NCI-H2227 (cell line): ENCODE results near the gene PCSK5.

Experiments used
- DNase-seq: peaks from one replicate; lab custom pipeline; 2025; ENCODE audit not compliant: unreplicated experiment; lab: John Stamatoyannopoulos, UW

PCSK5 gene

DNA sequence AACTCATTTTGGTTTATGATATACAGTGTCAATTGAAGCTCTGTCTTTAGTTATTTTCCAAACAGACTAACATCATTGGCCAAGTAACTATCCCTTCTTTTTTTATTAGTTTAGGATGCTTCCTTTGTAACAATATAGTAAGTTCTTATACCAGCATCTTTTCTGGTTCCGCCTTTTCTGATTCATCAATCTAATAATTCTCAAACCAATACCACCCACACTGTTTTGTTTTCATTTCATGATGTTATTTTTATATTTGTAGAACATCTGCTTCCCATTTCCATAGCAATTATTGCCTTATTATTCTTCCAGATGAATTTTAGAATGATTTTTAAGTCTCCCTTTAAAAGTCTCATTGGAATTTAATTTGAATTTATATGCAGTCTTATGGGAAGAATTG lies 285.7 kb downstream of the PCSK5 start:
- DNase-seq: no peak

DNA sequence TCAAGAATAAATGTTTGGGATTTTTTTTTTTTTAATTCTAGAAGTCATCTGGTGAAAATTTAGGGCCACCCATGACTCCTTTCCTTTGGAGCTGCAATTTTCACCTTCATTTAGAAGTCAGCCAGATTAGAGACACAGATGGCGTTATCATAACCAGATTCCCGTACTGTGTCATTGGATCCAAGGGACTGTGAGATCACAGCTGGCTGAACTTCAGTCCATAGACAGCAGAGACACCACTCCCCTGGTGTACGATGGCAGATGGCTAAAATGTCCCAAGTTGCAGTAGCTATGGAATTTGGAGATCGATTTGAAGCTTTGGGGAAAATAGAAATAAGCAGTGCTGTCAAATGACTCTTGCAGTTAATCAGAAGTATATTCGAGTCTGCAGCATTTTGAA lies 287.5 kb downstream of the PCSK5 start:
- no peak for DNase-seq

GRCh38 chr9:76180541-76180940 lies 290.1 kb downstream of the PCSK5 start:
- no peak for DNase-seq

DNA sequence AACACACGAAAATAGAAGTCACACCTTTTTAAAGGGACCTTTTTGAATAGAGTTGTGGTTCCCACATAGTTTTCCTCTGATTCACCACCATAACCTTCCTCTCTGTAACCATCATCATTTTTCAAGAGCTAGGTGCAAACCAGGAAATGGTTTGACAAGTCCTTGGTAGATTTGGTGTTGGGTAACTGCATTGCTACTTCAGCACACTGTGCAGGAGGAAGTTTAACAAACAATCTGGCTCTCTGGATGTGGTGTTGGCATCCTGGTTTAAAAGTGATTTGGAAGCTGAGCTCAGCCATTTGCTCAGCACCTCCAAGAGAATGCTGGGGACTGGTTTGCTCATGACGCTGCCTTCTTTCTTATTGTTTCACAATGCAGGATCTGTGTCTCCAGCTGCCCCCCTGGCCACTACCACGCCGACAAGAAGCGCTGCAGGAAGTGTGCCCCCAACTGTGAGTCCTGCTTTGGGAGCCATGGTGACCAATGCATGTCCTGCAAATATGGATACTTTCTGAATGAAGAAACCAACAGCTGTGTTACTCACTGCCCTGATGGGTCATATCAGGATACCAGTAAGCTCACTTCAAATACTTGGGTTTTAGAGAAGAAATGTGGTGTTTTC lies 290.7 kb downstream of the PCSK5 start:
- DNase-seq: no peak

DNA sequence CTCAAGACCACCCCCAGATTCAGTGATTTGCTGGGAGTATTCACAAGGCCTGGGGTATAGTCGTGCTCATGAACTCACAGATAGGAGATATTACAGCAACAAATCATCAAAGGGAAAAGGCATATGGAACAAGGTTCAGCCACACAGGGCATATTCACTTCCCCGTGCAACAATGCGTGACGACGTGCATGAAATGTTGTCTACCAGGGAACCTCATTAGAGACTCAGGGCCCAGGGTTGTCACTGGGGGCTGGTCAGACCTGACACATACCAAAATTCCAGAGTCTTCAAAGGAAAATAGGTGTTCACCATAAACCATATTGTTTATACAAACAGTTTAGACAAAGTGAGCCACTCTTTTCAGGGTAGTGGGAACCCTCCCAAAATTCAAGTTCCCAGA lies 291.3 kb downstream of the PCSK5 start:
- DNase-seq: no peak

DNA sequence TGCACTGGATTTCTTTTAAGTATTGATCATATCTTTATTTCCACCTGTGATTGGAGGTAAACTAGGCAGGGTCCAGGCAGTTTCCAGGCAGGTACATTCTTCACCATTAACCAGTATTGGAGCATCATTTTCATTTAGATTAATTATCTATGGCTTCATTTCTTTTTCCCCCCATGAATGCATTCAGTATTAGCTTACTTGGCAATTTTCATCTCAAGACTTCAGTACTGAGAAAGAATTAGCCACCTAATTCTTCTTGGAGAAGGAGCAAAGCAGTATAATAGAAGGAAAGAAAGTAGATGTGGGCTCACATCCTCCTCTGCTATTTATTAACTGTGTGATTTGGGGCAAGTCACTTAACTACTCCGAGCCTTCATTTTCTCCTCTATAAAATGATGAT lies 295.0 kb downstream of the PCSK5 start:
- no peak for DNase-seq

GRCh38 chr9:76188286-76188685 lies 297.8 kb downstream of the PCSK5 start:
- no peak for DNase-seq

DNA sequence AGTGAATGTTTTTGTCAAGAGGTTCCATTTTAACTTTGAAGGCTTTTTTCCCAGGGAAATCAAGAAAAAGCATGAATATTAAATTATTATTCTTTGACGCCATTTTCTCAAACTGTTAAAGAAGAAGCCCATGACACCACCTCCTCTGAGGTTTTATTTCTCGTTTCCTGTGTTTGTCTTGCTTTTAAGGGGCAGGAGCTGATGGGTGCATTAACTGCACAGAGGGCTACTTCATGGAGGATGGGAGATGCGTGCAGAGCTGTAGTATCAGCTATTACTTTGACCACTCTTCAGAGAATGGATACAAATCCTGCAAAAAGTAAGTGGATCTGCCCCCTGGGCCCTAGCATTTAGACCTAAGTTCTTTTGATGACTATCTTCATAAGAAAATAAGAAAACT lies 298.4 kb downstream of the PCSK5 start:
- DNase-seq: no peak

- no peak for DNase-seq
These were observed 301.0 kb downstream of the PCSK5 start for GRCh38 chr9:76191493-76191892.

DNA sequence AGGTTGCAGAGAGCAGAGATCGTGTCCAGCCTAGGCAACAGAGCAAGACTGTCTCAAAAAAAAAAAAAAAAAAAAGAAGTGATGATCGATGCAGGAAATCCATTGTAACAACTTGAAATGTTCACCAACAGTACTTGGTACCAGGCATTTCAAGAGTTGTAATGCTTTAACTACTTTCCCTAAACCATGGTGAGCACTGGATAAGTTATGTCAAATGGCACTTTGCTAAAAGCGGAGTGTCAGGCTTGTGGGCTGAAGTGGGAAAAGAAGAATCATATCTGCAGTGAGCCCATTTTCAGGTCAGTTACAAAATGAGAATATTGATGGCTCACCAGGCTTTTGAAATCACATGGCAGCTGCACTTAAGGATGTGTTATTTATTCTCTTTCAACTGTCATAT lies 301.5 kb downstream of the PCSK5 start:
- DNase-seq: no peak

DNA sequence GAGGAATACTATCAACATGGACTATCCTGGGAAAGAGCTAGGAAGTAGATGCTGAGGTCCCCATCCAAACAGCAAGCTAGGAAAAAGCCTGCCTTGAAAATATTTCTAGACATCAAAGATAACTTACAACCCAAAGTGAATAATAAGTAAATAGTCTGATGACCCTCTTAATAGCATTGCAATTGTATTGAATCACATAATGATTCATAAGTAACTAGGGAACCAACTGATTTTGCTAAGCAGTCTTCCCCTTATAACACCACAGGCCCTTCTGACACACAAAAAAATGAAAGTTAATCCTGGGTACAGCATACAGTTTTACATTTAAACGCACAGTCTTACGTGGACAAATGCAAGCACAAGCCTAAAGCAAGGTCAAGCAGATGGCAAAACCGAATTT lies 304.4 kb downstream of the PCSK5 start:
- DNase-seq: no peak

GRCh38 chr9:76198336-76198735 lies 307.9 kb downstream of the PCSK5 start:
- DNase-seq: no peak

- no peak for DNase-seq
These were observed 309.8 kb downstream of the PCSK5 start for GRCh38 chr9:76200315-76200714.

- DNase-seq: peak; percentile 42
These were observed 310.3 kb downstream of the PCSK5 start for GRCh38 chr9:76200745-76201144.

DNA sequence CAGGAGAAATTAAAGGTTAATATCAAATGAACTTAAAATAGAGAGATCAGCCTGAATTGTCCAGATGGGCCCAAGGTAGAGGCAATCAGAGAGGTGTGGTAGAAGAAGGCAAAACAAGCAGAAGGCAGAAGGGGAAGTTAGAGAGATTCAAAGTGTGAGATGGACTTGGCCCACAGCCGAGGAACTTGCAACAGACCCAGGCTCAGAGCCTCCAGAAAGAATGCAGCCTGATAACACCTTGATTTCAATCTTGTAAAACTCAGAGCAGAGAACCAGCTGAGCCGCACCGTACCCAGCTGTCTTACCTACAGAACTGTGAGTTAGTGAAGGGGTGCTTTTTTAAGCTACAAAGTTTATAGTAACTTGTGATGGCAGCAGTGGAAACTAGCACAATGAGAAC lies 312.9 kb downstream of the PCSK5 start:
- DNase-seq: no peak

DNA sequence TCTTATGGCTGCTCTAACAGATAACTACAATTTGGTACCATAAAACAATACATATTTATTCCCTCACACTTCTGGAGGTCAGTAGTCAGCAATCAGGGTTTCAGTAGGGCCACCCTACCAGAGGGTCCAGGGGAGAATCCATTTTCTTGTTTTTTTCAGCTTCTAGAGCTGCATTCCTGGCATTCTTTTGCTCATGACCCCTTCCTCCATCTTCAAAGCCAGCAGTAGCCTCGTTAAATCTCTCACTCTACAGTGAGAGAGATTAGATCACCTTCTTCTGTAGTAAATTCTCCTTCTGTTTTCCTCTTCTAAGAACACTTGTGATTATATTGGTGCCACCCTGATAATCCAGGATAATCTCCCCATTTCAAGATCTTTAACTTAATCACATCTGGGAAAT lies 316.3 kb downstream of the PCSK5 start:
- no peak for DNase-seq

DNA sequence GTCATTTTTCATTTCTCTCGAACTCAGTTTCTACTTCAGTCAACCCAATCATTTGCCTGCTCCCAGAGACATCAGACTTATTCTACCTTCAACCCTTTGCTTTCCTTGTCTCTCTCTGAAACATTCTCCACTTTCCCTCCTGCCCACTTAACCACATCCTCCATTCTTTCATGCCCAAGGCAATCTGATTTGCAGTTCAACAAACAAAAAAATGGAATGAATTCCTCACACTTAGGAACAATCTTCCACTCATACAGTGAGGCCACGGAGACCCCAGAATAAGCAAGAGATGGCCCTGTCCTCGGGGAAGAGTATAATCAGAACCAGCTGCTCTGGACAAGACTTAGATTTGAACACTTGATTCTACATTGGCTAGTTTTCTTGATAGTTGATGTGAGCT lies 323.3 kb downstream of the PCSK5 start:
- no peak for DNase-seq

DNA sequence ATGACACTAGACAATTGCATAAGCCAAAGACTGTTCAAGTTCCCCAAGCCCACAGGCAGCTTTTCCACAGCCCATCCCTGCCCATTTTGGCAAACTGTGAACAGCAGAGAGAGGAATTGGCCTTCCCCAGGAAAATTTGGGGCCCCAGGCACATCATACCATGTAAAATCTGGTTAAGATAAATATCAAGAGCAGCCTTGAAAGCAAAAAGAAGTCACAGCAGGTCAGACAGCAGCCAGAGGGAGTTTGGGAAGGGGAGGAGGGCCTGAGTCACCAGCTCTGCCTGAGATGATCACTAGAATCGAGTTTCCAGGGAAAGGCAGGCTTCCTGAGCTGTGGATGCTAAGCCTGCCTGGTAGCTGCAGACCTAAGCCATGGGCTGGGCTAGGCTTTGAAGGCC lies 324.6 kb downstream of the PCSK5 start:
- no peak for DNase-seq

GRCh38 chr9:76216161-76216649 lies 325.7 kb downstream of the PCSK5 start:
- no peak for DNase-seq

GRCh38 chr9:76218117-76218885 lies 327.8 kb downstream of the PCSK5 start:
- no peak for DNase-seq

DNA sequence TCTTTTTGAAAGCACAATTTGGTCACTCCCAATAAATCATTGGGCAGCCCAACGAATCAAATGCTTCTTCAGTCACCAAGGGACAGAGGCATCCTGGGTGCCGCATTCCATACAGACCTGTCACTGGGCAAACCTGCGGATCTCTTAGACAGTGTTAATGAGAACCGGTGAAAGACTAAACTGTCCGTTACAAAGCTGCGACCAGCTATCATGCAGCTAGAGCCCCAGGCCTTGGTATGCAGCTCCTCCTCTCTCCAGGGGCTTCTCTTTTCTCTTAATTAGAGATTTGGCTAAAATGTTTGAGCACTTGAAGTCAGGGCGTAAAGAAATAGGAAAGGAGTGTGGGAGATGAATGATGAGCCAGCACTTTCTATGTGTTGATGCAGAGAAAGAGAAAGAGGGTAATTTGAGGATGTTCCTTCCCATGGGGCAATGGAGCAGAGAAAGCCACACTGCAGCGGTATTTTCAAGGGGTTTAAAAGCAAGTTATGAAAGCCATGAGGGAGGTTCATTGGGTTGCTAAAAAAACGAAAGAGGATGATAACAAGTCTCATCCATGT lies 328.5 kb downstream of the PCSK5 start:
- DNase-seq: no peak

DNA sequence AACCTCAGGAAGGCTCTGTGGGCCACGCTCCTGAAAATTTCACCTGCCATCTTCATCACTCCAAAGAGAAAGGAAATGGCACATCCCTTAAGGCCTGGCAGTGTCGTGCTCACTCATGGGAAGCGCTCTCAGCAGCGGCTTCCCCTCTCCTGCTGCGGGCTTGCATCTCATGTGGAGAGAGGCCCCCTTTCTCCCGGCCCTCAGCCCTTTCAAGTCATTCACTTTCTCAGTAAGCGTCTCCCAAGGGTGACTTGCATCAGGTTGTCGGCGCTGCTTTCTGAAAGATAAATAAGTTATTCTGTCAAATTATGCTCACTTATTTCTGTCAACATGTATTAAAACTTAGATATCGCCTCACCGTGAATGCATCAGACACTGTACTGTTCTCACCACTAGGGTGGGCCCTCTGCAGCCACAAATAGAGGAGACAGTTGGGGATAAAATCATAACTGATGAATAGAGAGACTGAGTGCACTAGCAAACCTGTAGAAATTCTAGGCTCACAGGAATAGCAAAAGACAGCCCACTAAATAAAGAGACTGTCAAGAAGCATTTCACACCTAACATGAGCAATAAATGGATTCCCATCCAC lies 329.2 kb downstream of the PCSK5 start:
- DNase-seq: no peak
